Ovary (tissue), 9 donors: ENCODE results near the gene DMXL1. TPM values are rescaled to one million over a fixed set of nuclear protein-coding genes. Genes with fewer than 3 reads are reported as not detected.
"Not testable (repeated sequence)": the region's sequence is repeated elsewhere in the genome, so short reads cannot be mapped to it uniquely, and the experiment has no call there.

Experiments used
- DNase-seq, 5 donors: peaks; one replicate each; pipeline ENCODE4 v3.0.0-alpha.2; 2019 to 2020
- H3K27ac ChIP-seq, 2 donors: fragments of 200-600 bp; one replicate each; pipeline versions ENCODE4 v1.5.1 to v1.8.0; 2019 to 2022
- H3K27me3 ChIP-seq: fragments of 200-600 bp; one replicate; pipeline ENCODE4 v1.8.0; 2022
- H3K36me3 ChIP-seq: fragments of 200-600 bp; sonication (generic); one replicate; pipeline ENCODE4 v1.5.1; 2019
- H3K4me1 ChIP-seq: one replicate; pipeline ENCODE4 v1.8.1; 2013; ENCODE audit warnings: mild to moderate bottlenecking, moderate library complexity; ENCODE audit not compliant: insufficient read depth
- H3K4me3 ChIP-seq: fragments of 200-600 bp; sonication (generic); one replicate; pipeline ENCODE4 v1.5.1; 2017
- H3K9me3 ChIP-seq, 2 donors: fragments of 200-600 bp in 1 of 2; sonication (generic) in 1 of 2; one replicate each; pipeline versions ENCODE4 v1.5.1 to v1.8.1; 2013 to 2019; ENCODE audit warnings: mild to moderate bottlenecking in 1 of 2, moderate library complexity in 1 of 2
- CTCF ChIP-seq, 3 donors: fragments of 450-650 bp in 2 of 3; fragments of 200-600 bp in 1 of 3; IDR thresholded peaks; one replicate each; pipeline versions ENCODE4 v1.5.1 to v1.8.0; 2016 to 2022; ENCODE audit warnings: antibody characterized with exemption in 3 of 3, mild to moderate bottlenecking in 1 of 3
- EP300 ChIP-seq: sonication (generic); formaldehyde crosslinking; IDR thresholded peaks from one replicate; pipeline ENCODE4 v1.6.1; 2017; ENCODE audit warnings: antibody characterized with exemption
- POLR2A ChIP-seq: fragments of 450-650 bp; IDR thresholded peaks from one replicate; pipeline ENCODE4 v1.6.1; 2017; ENCODE audit warnings: antibody characterized with exemption, mild to moderate bottlenecking, moderate library complexity
- WGBS, 3 donors: extraction: QIAGEN DNeasy Blood & Tissue Kit in 1 of 3; methylation state at CpG; one replicate each; pipeline versions ENCODE4 v1.1.5 to v1.1.7; 2013 to 2017; 5-methylcytosine and 5-hydroxymethylcytosine counted together
- intact Hi-C, 4 donors: fragments of 100-400 bp; cut with DNase I; formaldehyde crosslinking; loops; one replicate each; pipeline versions ENCODE4 v1.11.0 to v1.15.1; 2022 to 2023
- polyA plus RNA-seq, 2 donors: library from polyadenylated mRNA; stranded (reverse); fragments of 200-250 nt in 1 of 2; fragments of 350-450 nt in 1 of 2; fragmentation: Illumina TruSeq in 1 of 2; extraction: RNeasy Lipid Tissue Mini Kit (QIAGEN cat#74804) in 1 of 2; gene quantifications; one replicate each; pipeline ENCODE4 v1.2.3, GENCODE V29; 2013 to 2014
- total RNA-seq, 7 donors: library from RNA; depleted of rRNA in 2 of 7; stranded (reverse); fragments of >200 nt in 2 of 7; fragmentation: NEBNext Ultra II Directional in 3 of 7; extraction: Animal tissue kit (Norgen Biotek cat#: 25700) in 3 of 7; gene quantifications; one replicate each; pipeline versions ENCODE4 v1.1.0 to v1.2.4, GENCODE V29; 2016 to 2023
- donor health status: DM: no; HTN: no; CAD: no; lungs with moderate emphysema.
- donor health status: DM: no; HTN: no; CAD: no.
- donor health status: Bipolar disorder and iron deficiency.
- donor health status: DM: yes; HTN: yes; CAD: no.
- donor health status: DM: no; HTN: no; CAD: no.
- donor health status: DM: yes; HTN: yes; CAD: no.

The DMXL1 gene
- total and polyA plus RNA-seq, 9 donors, result 11.9 to 50.1 (median 39.1) TPM

GRCh38 chr5:119239119-119239417 lies 168.2 kb downstream of the DMXL1 start:
- intact Hi-C loops, result no loop called here
- no peak for TF ChIP-seq CTCF (IDR thresholded peaks at IDR 0.05)
- no peak for TF ChIP-seq POLR2A
- no peak for TF ChIP-seq EP300
- DNase-seq, result no peak
- H3K27ac ChIP-seq, result no peak overlapping the region
- H3K27me3 ChIP-seq, result no peaks in the 10 kb centered on the region
- no peaks in the 10 kb centered on the region for H3K36me3 ChIP-seq
- no peaks in the 10 kb centered on the region for H3K4me1 ChIP-seq
- H3K9me3 ChIP-seq, result no peaks in the 10 kb centered on the region
- no peak overlapping the region for H3K4me3 ChIP-seq

GRCh38 chr5:119239826-119240225 lies 168.9 kb downstream of the DMXL1 start:
- H3K4me3 ChIP-seq, H3K9me3 ChIP-seq, DNase-seq, H3K4me1 ChIP-seq, H3K36me3 ChIP-seq, H3K27ac ChIP-seq, intact Hi-C loops, H3K27me3 ChIP-seq: not testable (repeated sequence)
- 91 to 97% (median 91%) methylated on average over 3 of the region's 3 CpGs for WGBS, 3 donors

GRCh38 chr5:119243888-119244287 lies 173.0 kb downstream of the DMXL1 start:
- 95 to 99% (median 95%) methylated on average over 3 of the region's 3 CpGs for whole genome bisulfite sequencing, 3 donors
- no peaks in the 10 kb centered on the region for H3K27me3 ChIP-seq
- H3K36me3 ChIP-seq, result no peaks in the 10 kb centered on the region
- H3K4me3 ChIP-seq, result no peak overlapping the region
- H3K27ac ChIP-seq, result no peak overlapping the region
- DNase-seq, result no peak
- TF ChIP-seq EP300 (no peak), CTCF (IDR thresholded peaks at IDR 0.05) (no peak), POLR2A (no peak)
- intact Hi-C loops, result no loop called here
- H3K9me3 ChIP-seq, result no peaks in the 10 kb centered on the region
- H3K4me1 ChIP-seq, result no peaks in the 10 kb centered on the region

GRCh38 chr5:119250946-119251901 lies 180.3 kb downstream of the DMXL1 start:
- H3K27ac ChIP-seq, result no peak overlapping the region
- no peaks in the 10 kb centered on the region for H3K9me3 ChIP-seq
- H3K4me1 ChIP-seq, result no peaks in the 10 kb centered on the region
- TF ChIP-seq EP300, result no peak
- no peak for TF ChIP-seq POLR2A
- no peak for TF ChIP-seq CTCF (IDR thresholded peaks at IDR 0.05)
- intact Hi-C loops, result no loop called here
- H3K4me3 ChIP-seq, result no peak overlapping the region
- 86 to 95% (median 94%) methylated on average over 7 of the region's 7 CpGs for WGBS, 3 donors
- H3K27me3 ChIP-seq, result no peaks in the 10 kb centered on the region
- no peaks in the 10 kb centered on the region for H3K36me3 ChIP-seq
- no peak for DNase-seq

- no peak for TF ChIP-seq CTCF (IDR thresholded peaks at IDR 0.05)
- no peak for TF ChIP-seq EP300
- no peak for TF ChIP-seq POLR2A
- no peak for DNase-seq
- Histone ChIP-seq H3K9me3 (no peaks in the 10 kb centered on the region), H3K4me1 (no peaks in the 10 kb centered on the region), H3K27me3 (no peaks in the 10 kb centered on the region), H3K4me3 (no peak overlapping the region), H3K36me3 (no peaks in the 10 kb centered on the region), H3K27ac (no peak overlapping the region)
- 91 to 98% (median 97%) methylated on average over 5 of the region's 5 CpGs for WGBS, 3 donors
- intact Hi-C loops, result no loop called here
These were observed 184.9 kb downstream of the DMXL1 start for GRCh38 chr5:119255571-119256356.
